GM23338 (cell line): ENCODE results near the gene PRKACA.

Experiments used
- CREB1 ChIP-seq: fragments of 250-450 bp; sonication (Bioruptor Pico); IDR thresholded peaks from 2 replicates; pipeline ENCODE4 v1.5.0; 2020; ENCODE audit warnings: low read depth, mild to moderate bottlenecking, moderate library complexity
- EZH2 ChIP-seq: fragments of 200-600 bp; sonication (generic); IDR thresholded peaks from one replicate; pipeline ENCODE4 v1.8.0; 2017; ENCODE audit warnings: antibody characterized with exemption, mild to moderate bottlenecking, low read depth; ENCODE audit not compliant: unreplicated experiment
- EZH2phosphoT487 ChIP-seq: fragments of 200-600 bp; sonication (generic); IDR thresholded peaks from one replicate; pipeline ENCODE4 v1.8.1; 2018; ENCODE audit warnings: antibody characterized with exemption; ENCODE audit not compliant: unreplicated experiment
- JUNB ChIP-seq: IDR thresholded peaks from one replicate; pipeline ENCODE4 v1.6.1; 2016; ENCODE audit warnings: antibody characterized with exemption; ENCODE audit not compliant: unreplicated experiment
- POLR2AphosphoS5 ChIP-seq: IDR thresholded peaks from 2 replicates; pipeline ENCODE4 v1.6.1; 2016; ENCODE audit warnings: antibody characterized with exemption, low read depth
- TF ChIP-seq, protein P1 (sequence below), 2 experiments: fragments of 200-600 bp in 1 of 2; sonication (generic) in 1 of 2; conservative IDR thresholded peaks; 2 replicates each; pipeline versions ENCODE4 v1.5.1 to v1.6.1; 2016 to 2017; ENCODE audit warnings: antibody characterized with exemption in 2 of 2, low read depth in 2 of 2, mild to moderate bottlenecking in 2 of 2, moderate library complexity in 1 of 2
- TF ChIP-seq, protein P2 (sequence below): IDR thresholded peaks from one replicate; pipeline ENCODE4 v1.6.1; 2018; ENCODE audit warnings: antibody characterized with exemption; ENCODE audit not compliant: unreplicated experiment
- TF ChIP-seq, protein P3 (sequence below): IDR thresholded peaks from 2 replicates; pipeline ENCODE4 v1.6.1; 2016; ENCODE audit warnings: antibody characterized with exemption

DNA sequence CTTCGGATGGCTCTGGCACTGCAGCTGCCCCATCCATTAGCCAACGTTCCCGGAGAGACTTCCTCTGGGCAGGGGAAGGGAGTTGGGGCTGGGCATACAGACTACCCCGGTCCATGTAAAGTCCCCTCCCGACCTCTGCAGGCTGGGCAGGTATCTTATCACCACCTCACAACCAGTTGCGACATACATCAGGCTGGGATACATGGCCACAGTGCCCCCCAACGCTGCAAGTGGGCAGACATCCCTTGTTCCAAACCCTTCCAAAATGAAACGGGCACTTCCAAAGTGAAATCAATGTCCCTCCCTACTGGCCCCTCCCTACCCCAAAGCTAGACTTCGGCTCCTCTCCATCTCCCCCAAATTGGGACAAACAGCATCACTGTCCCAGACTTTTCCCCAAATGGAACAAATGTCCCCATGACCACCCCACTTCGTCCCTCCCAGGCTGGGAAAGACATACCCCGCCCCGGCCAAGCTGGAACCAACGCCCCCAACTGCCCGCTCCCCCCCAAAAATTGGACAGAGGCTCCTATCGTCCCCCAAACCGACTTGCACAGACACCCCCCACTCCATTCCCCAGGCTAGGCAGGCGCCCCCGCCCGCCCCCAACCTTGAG is 60.7 kb downstream of the PRKACA start:
- TF ChIP-seq, protein P1, sequence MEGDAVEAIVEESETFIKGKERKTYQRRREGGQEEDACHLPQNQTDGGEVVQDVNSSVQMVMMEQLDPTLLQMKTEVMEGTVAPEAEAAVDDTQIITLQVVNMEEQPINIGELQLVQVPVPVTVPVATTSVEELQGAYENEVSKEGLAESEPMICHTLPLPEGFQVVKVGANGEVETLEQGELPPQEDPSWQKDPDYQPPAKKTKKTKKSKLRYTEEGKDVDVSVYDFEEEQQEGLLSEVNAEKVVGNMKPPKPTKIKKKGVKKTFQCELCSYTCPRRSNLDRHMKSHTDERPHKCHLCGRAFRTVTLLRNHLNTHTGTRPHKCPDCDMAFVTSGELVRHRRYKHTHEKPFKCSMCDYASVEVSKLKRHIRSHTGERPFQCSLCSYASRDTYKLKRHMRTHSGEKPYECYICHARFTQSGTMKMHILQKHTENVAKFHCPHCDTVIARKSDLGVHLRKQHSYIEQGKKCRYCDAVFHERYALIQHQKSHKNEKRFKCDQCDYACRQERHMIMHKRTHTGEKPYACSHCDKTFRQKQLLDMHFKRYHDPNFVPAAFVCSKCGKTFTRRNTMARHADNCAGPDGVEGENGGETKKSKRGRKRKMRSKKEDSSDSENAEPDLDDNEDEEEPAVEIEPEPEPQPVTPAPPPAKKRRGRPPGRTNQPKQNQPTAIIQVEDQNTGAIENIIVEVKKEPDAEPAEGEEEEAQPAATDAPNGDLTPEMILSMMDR (conservative IDR thresholded peaks at IDR 0.05; ENCODE audit: low read depth in 2 of 2): peak; percentile 15 to 53; a peak in 2 of 4 replicates
- TF ChIP-seq, protein P2, sequence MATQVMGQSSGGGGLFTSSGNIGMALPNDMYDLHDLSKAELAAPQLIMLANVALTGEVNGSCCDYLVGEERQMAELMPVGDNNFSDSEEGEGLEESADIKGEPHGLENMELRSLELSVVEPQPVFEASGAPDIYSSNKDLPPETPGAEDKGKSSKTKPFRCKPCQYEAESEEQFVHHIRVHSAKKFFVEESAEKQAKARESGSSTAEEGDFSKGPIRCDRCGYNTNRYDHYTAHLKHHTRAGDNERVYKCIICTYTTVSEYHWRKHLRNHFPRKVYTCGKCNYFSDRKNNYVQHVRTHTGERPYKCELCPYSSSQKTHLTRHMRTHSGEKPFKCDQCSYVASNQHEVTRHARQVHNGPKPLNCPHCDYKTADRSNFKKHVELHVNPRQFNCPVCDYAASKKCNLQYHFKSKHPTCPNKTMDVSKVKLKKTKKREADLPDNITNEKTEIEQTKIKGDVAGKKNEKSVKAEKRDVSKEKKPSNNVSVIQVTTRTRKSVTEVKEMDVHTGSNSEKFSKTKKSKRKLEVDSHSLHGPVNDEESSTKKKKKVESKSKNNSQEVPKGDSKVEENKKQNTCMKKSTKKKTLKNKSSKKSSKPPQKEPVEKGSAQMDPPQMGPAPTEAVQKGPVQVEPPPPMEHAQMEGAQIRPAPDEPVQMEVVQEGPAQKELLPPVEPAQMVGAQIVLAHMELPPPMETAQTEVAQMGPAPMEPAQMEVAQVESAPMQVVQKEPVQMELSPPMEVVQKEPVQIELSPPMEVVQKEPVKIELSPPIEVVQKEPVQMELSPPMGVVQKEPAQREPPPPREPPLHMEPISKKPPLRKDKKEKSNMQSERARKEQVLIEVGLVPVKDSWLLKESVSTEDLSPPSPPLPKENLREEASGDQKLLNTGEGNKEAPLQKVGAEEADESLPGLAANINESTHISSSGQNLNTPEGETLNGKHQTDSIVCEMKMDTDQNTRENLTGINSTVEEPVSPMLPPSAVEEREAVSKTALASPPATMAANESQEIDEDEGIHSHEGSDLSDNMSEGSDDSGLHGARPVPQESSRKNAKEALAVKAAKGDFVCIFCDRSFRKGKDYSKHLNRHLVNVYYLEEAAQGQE: no peak
- TF ChIP-seq JUNB: no peak
- TF ChIP-seq EZH2phosphoT487: no peak
- TF ChIP-seq EZH2: no peak
- no peak for TF ChIP-seq CREB1 (CRISPR knock-in tag)
- no peak for TF ChIP-seq POLR2AphosphoS5
- TF ChIP-seq, protein P3, sequence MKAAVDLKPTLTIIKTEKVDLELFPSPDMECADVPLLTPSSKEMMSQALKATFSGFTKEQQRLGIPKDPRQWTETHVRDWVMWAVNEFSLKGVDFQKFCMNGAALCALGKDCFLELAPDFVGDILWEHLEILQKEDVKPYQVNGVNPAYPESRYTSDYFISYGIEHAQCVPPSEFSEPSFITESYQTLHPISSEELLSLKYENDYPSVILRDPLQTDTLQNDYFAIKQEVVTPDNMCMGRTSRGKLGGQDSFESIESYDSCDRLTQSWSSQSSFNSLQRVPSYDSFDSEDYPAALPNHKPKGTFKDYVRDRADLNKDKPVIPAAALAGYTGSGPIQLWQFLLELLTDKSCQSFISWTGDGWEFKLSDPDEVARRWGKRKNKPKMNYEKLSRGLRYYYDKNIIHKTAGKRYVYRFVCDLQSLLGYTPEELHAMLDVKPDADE: no peak
